ENCODE results near the gene CHCHD6.

- TF ChIP-seq CTCF (IDR thresholded peaks at IDR 0.05; ENCODE audit: low read depth, low read length), result no peak
- TF ChIP-seq EZH2phosphoT487 (IDR thresholded peaks at IDR 0.05; ENCODE audit: low read depth), result no peak
Measured at GRCh38 chr3:126817781-126818180, 113.7 kb downstream of the CHCHD6 start.
